Stomach (tissue), 9 donors: Measurements from ENCODE around the gene ANKRD52. TPM values are rescaled to one million over a fixed set of nuclear protein-coding genes. Genes with fewer than 3 reads are reported as not detected.
A peak's percentile ranks its signal among the peaks of the same experiment; 100 is the strongest.

ENCODE experiments used
- DNase-seq, 2 donors: peaks; one replicate each; pipeline versions ENCODE4 v3.0.0 to v3.0.0-alpha.2; 2013 to 2019
- H3K27ac ChIP-seq, 5 donors: fragments of 200-600 bp in 4 of 5; sonication (generic) in 4 of 5; one replicate each; pipeline ENCODE4 v1.5.1; 2013 to 2019; ENCODE audit warnings: mild to moderate bottlenecking in 1 of 5, moderate library complexity in 1 of 5
- H3K27me3 ChIP-seq, 3 donors: fragments of 200-600 bp; sonication (generic); one replicate each; pipeline ENCODE4 v1.5.1; 2017 to 2019; ENCODE audit warnings: mixed run types in 1 of 3
- H3K36me3 ChIP-seq, 4 donors: fragments of 200-600 bp; sonication (generic); 1 replicate in 3 of 4; 2 replicates in 1 of 4; pipeline ENCODE4 v1.5.1; 2016 to 2019
- H3K4me1 ChIP-seq, 4 donors: fragments of 200-600 bp; sonication (generic); one replicate each; pipeline ENCODE4 v1.5.1; 2016 to 2019
- H3K4me3 ChIP-seq, 4 donors: fragments of 200-600 bp; sonication (generic) in 3 of 4; one replicate each; pipeline ENCODE4 v1.5.1; 2016 to 2019; ENCODE audit warnings: mild to moderate bottlenecking in 1 of 4
- H3K9me3 ChIP-seq, 4 donors: fragments of 200-600 bp; sonication (generic); one replicate each; pipeline ENCODE4 v1.5.1; 2016 to 2019
- CTCF ChIP-seq, 7 experiments: fragments of 450-650 bp in 4 of 7; fragments of 200-600 bp in 3 of 7; sonication (generic) in 3 of 7; IDR thresholded peaks; one replicate each; pipeline ENCODE4 v1.5.1; 2016 to 2019; ENCODE audit warnings: antibody characterized with exemption in 7 of 7, control low read depth in 2 of 7, mild to moderate bottlenecking in 1 of 7
- EP300 ChIP-seq: sonication (generic); formaldehyde crosslinking; IDR thresholded peaks from one replicate; pipeline ENCODE4 v1.6.1; 2017; ENCODE audit warnings: antibody characterized with exemption
- POLR2A ChIP-seq, 4 donors: fragments of 450-650 bp; IDR thresholded peaks; one replicate each; pipeline ENCODE4 v1.6.1; 2016; ENCODE audit warnings: antibody characterized with exemption in 4 of 4, control low read depth in 2 of 4, mild to moderate bottlenecking in 1 of 4, moderate library complexity in 1 of 4
- POLR2AphosphoS5 ChIP-seq, 3 donors: sonication (generic); formaldehyde crosslinking; IDR thresholded peaks; one replicate each; pipeline ENCODE4 v1.6.1; 2016; ENCODE audit warnings: antibody characterized with exemption in 3 of 3
- WGBS, 5 donors: extraction: QIAGEN DNeasy Blood & Tissue Kit in 3 of 5; methylation state at CpG; one replicate each; pipeline versions ENCODE4 v1.1.5 to v1.1.7; 2013 to 2018; 5-methylcytosine and 5-hydroxymethylcytosine counted together
- intact Hi-C: fragments of 100-400 bp; cut with DNase I; formaldehyde crosslinking; loops from one replicate; pipeline ENCODE4 v1.15.1; 2023; ENCODE audit warnings: low total_unique reads
- polyA plus RNA-seq, 3 donors: library from polyadenylated mRNA; stranded (reverse); fragments of 200-250 nt; gene quantifications; one replicate each; pipeline ENCODE4 v1.2.3, GENCODE V29; 2013
- total RNA-seq, 5 donors: library from RNA; depleted of rRNA; stranded (reverse); fragments of >200 nt; gene quantifications; one replicate each; pipeline versions ENCODE4 v1.1.0 to v1.2.3, GENCODE V29; 2014 to 2016
- donor health status: healthy with polysubstance abuse.
- donor health status: Bipolar disorder and iron deficiency.
- donor health status: healthy.

Gene ANKRD52
- total and polyA plus RNA-seq, 8 donors, result 2.3 to 28.3 (median 10.4) TPM

- peaks cover 58 to 77% (median 75%) of the 10 kb centered on the region in 4 donors for H3K36me3 ChIP-seq
Measured at GRCh38 chr12:56206452-56207166, 51.6 kb downstream of the ANKRD52 start.

GRCh38 chr12:56205445-56205844 is 52.7 kb downstream of the ANKRD52 start:
- DNase-seq, result no peak
- H3K27ac ChIP-seq, result peak overlapping the region in 2 of 5 donors; percentile 4 to 34
- no peak overlapping the region for H3K4me3 ChIP-seq
- H3K36me3 ChIP-seq, result peaks cover 47 to 65% (median 63%) of the 10 kb centered on the region in 4 donors
- TF ChIP-seq CTCF (IDR thresholded peaks at IDR 0.05) (no peak), POLR2A (IDR thresholded peaks at IDR 0.05) (no peak), EP300 (no peak), POLR2AphosphoS5 (IDR thresholded peaks at IDR 0.05) (no peak)
- intact Hi-C loops, result no loop called here
- H3K4me1 ChIP-seq, result peaks cover 0 to 18% (median 4%) of the 10 kb centered on the region in 4 donors
- no peaks in the 10 kb centered on the region for H3K27me3 ChIP-seq
- H3K9me3 ChIP-seq, result no peaks in the 10 kb centered on the region

More at GRCh38 chr12:56206452-56207166, 51.6 kb downstream of the ANKRD52 start:
- Histone ChIP-seq H3K27ac (peak overlapping the region in 2 of 5 donors; percentile 4 to 34), H3K4me3 (no peak overlapping the region), H3K4me1 (peaks cover 0 to 18% (median 4%) of the 10 kb centered on the region in 4 donors), H3K9me3 (no peaks in the 10 kb centered on the region), H3K27me3 (no peaks in the 10 kb centered on the region)
- TF ChIP-seq CTCF (IDR thresholded peaks at IDR 0.05) (peak in 5 of 7 experiments; percentile 24 to 56 (median 52)), POLR2A (IDR thresholded peaks at IDR 0.05) (no peak), POLR2AphosphoS5 (IDR thresholded peaks at IDR 0.05) (no peak)
- WGBS, 5 donors, result 54 to 74% (median 55%) methylated on average over 11 to 14 of the region's 14 CpGs
- intact Hi-C loops, result no loop called here
- peak; percentile 58 to 82 for DNase-seq

GRCh38 chr12:56204275-56204674 is 53.9 kb downstream of the ANKRD52 start:
- intact Hi-C loops, result no loop called here
- Histone ChIP-seq H3K27me3 (no peaks in the 10 kb centered on the region), H3K4me3 (no peak overlapping the region), H3K4me1 (peaks cover 0 to 18% (median 4%) of the 10 kb centered on the region in 4 donors), H3K9me3 (no peaks in the 10 kb centered on the region), H3K36me3 (peaks cover 41 to 54% (median 51%) of the 10 kb centered on the region in 4 donors), H3K27ac (peak overlapping the region in 1 of 5 donors; percentile 24)
- no peak for TF ChIP-seq EP300
- TF ChIP-seq POLR2A (IDR thresholded peaks at IDR 0.05), result no peak
- TF ChIP-seq POLR2AphosphoS5 (IDR thresholded peaks at IDR 0.05), result no peak
- TF ChIP-seq CTCF (IDR thresholded peaks at IDR 0.05), result no peak
- no peak for DNase-seq

- no peak for DNase-seq
- intact Hi-C loops, result no loop called here
- Histone ChIP-seq H3K9me3 (no peaks in the 10 kb centered on the region), H3K36me3 (peaks cover 31 to 39% (median 37%) of the 10 kb centered on the region in 4 donors), H3K27ac (peak overlapping the region in 1 of 5 donors; percentile 8), H3K27me3 (no peaks in the 10 kb centered on the region), H3K4me3 (no peak overlapping the region), H3K4me1 (peaks cover 0 to 18% (median 4%) of the 10 kb centered on the region in 4 donors)
- 45 to 67% (median 51%) methylated on average over 2 of the region's 2 CpGs for WGBS, 5 donors
- TF ChIP-seq POLR2A (IDR thresholded peaks at IDR 0.05) (no peak), CTCF (IDR thresholded peaks at IDR 0.05) (no peak), POLR2AphosphoS5 (IDR thresholded peaks at IDR 0.05) (no peak), EP300 (no peak)
Measured at GRCh38 chr12:56202838-56203237, 55.3 kb downstream of the ANKRD52 start.
